Activated CD8-positive, alpha-beta memory T cell treated with anti-CD3 and anti-CD28 coated beads for 36 hours (primary cell): ENCODE data around the gene MAST2. TPM values are rescaled to one million over a fixed set of nuclear protein-coding genes. Genes with fewer than 3 reads are reported as not detected.
"Not testable (repeated sequence)": the region's sequence is repeated elsewhere in the genome, so short reads cannot be mapped to it uniquely, and the experiment has no call there.

Experiments
- CTCF ChIA-PET: fragments of 350-600 bp; sonication (Branson Sonifier 250); formaldehyde crosslinking; loops from one replicate; lab custom pipeline; 2021; ENCODE audit warnings: antibody characterized with exemption; lab: Charles Lee
- POLR2A ChIA-PET: fragments of 350-600 bp; sonication (Branson Sonifier 250); formaldehyde crosslinking; loops from one replicate; lab custom pipeline; 2021; ENCODE audit warnings: antibody characterized with exemption; lab: Charles Lee
- total RNA-seq, 2 experiments: library from RNA; stranded (reverse); gene quantifications; one replicate each; pipeline ENCODE4 v1.2.3, GENCODE V29; 2021

Gene MAST2
- total RNA-seq, 2 experiments from 2014 or later, result 31.3 to 31.6 TPM

DNA sequence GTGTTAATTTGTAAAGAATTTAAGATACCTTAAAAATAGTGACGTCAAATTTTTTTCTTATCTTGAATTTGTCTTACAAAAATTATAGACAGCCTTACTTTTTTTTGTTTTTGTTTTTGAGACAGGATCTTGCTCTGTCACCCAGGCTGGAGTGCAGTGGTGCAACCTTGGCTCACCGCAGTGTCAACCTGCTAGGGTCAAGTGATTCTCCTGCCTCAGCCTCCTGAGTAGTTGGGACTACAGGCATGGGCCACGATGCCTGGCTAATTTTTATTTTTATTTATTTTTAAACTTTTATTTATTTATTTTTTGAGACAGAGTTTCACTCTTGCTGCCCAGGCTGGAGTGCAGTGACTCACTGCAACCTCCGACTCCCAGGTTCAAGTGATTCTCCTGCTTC, 40.6 kb downstream of the MAST2 start:
- ChIA-PET POLR2A (interaction anchor here (0.7 to 1.1 kb wide), 2 partner anchors 36 to 43 kb away, joined by 3 to 4 read pairs; no protein-coding TSS in a partner anchor), CTCF (interaction anchor here (0.6 kb wide), 1 partner anchor 28 kb away, joined by 3 read pairs; no protein-coding TSS in a partner anchor)

DNA sequence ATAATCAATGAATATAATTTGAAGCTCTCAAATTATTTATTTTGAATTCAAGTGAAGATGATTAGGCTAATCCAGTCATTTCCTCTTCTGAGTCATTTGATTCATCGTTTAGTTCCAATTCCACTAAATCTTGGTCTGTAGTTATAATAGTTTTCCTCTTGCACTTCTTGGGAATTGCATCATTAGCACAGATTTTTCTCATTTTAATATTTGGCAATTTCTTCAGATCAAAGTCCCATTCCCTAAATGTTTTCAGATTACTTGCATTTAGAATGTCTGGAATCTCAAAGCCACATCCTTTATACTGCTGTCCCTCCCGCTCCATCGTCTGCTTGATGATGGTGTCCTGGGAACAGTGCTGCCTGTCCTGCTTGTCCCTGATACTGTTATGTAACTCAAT, 43.5 kb downstream of the MAST2 start:
- CTCF ChIA-PET, result no interaction called here
- POLR2A ChIA-PET, result interaction anchor here (0.6 kb wide), 1 partner anchor 43 kb away, joined by 5 read pairs; the partner anchor contains the start of gene MAST2

DNA sequence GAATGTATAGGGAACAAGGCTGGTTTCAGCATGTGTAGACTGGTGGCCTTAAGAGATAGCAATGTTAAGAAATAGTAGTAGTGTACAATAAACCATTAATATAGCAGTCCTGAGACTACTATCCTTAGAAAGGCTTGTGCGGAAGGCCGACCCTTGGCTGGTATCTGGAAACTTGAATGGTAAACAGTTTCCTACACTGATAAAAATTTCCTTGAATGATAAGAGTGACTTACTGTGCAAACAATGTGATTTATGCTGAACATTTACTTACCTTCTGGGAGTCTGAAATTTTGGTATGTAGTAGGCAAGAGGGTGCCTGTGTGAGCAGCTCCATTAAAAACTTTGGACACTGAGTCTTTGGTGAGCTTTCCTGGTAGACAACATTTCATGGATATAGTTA, 44.7 kb downstream of the MAST2 start:
- ChIA-PET CTCF (no interaction called here), POLR2A (no interaction called here)

DNA sequence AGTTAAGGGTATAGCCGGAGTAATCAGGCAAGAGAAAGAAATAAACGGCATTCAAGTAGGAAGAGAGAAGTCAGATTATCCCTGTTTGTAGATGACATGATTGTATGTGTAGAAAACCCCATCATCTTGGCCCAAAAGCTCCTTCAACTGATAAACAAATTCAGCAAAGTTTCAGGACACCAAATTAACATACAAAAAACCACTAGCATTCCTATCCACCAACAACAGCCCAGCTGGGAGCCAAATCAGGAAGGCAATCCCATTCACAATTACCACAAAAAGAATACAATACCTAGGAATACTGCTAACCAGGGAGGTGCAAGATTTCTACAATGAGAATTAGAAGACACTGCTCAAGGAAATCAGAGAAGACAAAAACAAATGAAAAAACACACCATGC, 45.3 kb downstream of the MAST2 start:
- CTCF ChIA-PET, result no interaction called here
- POLR2A ChIA-PET, result no interaction called here

DNA sequence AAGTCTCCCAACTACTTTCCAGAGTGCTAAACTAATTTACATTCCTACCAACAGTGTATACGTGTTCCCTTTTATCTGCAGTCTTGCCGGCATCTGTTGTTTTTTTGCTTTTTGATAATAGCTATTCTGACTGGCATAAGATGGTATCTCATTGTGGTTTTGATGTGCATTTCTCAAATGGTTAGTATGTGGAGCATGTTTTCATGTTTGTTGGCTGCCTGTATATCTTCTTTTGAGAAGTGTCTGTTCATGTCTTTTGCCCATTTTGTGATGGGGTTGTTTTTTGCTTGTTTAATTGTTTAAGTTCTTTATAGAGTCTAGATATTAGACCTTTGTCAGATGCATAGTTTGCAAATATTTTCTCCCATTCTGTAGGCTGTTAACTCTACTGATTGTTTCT, 46.6 kb downstream of the MAST2 start:
- CTCF ChIA-PET, result interaction anchor here (0.5 kb wide), 1 partner anchor 29 kb away, joined by 3 read pairs; no protein-coding TSS in a partner anchor
- POLR2A ChIA-PET, result no interaction called here

DNA sequence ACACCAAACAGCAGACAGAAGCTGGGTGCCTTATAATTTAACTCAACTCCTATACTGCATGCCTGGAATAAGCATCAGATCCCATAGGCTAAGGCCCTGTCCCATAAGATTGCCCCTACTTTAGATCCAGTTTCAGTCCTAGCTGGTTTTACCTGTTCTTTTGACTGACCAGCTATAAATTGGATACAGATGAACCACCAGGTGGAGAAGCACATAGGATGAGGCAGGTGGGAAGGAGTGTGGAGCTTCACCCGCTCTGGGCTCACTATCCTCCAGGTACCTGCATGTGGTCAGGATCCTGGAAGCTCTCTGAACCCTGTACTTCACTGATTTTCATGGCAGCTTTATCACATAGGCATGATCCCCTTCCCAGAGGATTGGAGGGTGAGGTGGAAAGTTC, 51.3 kb downstream of the MAST2 start:
- ChIA-PET POLR2A (no interaction called here), CTCF (no interaction called here)

DNA sequence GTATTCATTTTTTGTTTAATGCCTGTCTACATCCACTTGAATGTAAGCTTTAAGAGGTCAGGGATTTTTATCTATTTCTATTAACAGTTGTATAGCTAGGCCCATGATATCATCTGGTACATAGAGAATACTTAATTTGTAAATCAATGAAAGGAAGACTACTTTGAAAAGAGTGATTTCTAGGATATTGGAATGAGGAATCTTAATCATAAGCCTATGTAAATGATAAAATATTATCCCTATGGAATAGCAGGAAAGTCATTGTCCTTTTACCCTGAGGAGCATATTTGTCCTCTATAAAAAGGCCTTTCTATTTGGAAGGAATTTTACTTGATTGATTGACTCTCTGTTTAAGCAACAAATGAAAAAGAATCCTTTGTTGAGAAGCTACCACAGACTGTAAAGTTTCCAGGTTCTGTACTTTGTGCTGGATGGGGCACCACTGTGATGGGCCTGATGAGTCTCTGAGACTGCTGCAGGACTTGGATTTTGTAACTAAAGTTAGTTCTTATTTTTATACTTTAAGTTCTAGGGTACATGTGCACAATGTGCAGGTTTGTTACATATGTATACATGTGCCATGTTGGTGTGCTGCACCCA, 53.8 kb downstream of the MAST2 start:
- CTCF ChIA-PET, result interaction anchor here (0.7 kb wide), 1 partner anchor 27 kb away, joined by 3 read pairs; no protein-coding TSS in a partner anchor
- POLR2A ChIA-PET, result no interaction called here

DNA sequence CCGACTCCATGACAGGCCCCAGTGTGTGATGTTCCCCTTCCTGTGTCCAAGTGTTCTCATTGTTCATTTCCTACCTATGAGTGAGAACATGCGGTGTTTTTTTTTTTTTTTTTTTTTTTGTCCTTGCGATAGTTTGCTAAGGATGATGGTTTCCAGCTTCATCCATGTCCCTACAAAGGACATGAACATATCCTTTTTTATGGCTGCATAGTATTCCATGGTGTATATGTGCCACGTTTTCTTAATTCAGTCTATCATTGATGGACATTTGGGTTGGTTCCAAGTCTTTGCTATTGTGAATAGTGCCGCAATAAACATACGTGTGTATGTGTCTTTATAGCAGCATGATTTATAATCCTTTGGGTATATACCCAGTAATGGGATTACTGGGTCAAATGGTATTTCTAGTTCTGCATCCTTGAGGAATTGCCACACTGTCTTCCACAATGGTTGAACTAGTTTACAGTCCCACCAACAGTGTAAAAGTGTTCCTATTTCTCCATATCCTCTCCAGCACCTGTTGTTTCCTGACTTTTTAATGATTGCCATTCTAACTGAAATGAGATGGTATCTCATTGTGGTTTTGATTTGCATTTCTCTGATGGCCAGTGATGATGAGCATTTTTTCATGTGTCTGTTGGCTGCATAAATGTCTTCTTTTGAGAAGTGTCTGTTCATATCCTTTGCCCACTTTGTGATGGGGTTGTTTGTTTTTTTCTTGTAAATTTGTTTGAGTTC, 54.5 kb downstream of the MAST2 start:
- POLR2A ChIA-PET, result not testable (repeated sequence)
- CTCF ChIA-PET, result interaction anchor here (0.7 kb wide), 1 partner anchor 26 kb away, joined by 3 read pairs; no protein-coding TSS in a partner anchor

DNA sequence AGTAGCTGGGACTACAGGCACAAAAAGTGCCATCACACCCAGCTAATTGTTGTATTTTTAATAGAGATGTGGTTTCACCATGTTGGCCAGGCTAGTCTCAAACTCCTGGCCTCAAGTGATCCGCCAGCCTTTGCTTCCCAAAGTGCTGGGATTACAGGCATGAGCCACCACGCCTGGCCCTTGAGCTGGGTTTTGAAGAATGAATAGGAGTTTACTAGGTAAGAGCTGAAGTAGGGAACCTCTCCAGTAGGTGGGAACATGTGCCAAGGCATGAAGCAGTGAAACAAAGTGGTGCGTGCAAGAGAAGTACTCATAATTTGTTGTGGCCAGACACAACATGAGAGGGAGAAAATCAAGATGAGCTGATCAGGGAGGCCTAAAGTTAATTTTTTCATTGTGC, 55.8 kb downstream of the MAST2 start:
- ChIA-PET CTCF (interaction anchor here (1.2 kb wide), 1 partner anchor 173 kb away, joined by 3 read pairs; the partner anchor contains the start of gene GPBP1L1), POLR2A (no interaction called here)

DNA sequence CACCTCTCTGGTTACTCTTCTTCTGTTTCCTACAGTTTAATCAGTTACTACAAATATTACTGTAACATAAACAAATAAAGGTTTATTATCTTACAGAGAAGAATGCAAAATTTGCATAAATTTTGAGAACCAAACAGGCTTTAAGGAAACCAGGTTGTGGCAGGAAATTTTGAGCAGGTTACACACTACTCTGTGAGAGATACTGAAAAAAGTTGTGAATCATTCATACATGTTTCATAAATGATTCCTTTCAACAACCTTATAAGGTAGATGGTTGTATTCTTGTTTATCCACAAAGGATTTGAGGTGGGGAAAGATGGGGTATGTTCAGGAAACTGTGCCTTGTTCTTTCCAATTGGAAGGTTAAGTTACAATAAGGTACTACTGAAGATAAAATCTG, 58.6 kb downstream of the MAST2 start:
- ChIA-PET POLR2A (interaction anchor here (0.7 kb wide), 1 partner anchor 17 kb away, joined by 3 read pairs; no protein-coding TSS in a partner anchor), CTCF (no interaction called here)

DNA sequence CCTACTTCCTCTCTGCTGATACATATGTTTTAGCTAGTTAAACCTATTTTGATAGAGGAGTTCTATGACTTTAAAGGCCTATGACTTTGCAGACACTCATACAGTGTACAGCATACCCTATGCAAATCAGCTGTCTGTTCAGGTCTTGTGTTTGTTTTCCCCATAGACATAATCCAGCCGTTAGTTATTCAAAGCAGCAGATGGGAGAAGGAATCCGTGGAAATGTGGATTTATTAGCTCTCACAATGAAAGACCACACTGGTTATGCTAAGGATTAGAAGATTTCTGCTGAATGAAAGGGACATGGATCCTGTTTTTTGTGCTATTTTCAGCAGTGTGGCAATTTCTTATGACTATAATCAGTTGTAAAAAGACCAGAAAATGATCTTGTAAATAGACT, 59.8 kb downstream of the MAST2 start:
- CTCF ChIA-PET, result no interaction called here
- POLR2A ChIA-PET, result no interaction called here

DNA sequence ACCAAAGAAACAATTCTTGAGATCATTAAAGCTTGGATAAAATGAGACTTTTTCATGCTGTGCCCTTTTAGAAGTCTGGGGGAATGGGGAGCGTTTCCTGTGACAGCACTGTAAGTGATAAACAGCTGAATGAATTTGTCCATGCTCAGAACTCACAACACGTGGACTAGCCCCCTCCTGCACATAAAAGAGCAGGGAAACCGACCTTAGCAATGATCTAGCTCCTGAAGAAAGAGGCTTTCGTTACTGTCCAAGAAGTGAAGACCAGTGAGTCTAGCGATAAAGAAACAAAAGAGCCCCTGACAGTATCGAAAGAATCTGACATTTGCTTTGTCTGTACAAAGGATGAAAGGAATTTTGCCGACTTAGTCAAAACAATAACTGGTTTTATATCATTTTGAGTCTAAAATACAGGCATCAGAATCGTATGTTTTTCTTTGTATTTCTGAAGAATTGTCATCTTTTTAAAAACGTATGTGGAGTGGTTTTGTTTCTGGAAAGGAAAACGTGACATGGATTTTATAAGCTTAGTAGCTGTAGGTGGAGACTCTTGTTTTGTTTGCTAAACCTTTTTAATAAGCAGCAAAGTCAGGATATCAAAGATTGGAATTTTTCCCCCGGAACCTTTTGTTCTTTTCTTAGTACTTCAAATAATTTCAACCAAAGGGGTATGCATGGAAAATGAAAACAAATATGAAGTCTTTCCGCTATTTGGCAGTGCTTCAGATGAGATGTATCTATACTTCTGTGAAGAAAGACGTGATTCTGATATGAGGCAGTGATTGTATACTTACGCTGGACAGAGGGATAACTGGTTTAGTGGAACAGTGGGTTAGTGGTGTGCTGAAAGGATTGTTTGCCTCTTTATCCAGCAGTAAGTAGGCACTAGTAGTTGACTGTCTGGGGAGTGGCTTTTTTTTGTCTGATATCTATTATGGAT, 61.0 kb downstream of the MAST2 start:
- ChIA-PET POLR2A (no interaction called here), CTCF (no interaction called here)

DNA sequence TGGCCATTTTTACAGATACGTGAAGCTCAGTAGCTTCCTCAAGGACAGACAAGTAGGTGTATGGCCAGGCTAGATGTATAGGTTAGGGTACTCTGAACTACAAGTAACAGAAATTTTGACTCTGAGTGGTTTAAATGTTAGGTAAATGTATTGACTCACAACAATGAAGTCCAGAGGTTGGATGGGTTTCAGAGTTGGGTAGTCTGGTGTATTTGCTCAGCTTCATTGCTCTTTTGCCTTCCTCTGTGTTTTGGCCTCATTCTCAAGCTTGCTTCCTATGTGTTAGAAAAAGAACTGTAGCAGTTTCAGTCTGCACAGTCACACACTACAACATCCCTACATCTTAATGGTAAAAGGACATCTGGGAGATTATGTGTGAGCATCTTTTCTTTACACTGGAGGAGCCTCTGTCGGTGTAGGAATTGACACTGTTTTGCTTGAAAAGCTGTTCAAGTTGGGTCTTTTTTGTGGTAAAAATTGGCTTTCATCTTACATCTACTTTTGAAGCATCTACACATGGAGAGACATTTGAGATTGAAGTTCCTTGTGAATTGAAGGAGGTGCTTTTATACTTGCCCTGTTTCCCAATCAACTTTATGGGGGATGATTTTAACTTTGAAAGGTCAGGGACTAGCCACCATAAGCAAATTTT, 64.4 kb downstream of the MAST2 start:
- ChIA-PET CTCF (no interaction called here), POLR2A (no interaction called here)

DNA sequence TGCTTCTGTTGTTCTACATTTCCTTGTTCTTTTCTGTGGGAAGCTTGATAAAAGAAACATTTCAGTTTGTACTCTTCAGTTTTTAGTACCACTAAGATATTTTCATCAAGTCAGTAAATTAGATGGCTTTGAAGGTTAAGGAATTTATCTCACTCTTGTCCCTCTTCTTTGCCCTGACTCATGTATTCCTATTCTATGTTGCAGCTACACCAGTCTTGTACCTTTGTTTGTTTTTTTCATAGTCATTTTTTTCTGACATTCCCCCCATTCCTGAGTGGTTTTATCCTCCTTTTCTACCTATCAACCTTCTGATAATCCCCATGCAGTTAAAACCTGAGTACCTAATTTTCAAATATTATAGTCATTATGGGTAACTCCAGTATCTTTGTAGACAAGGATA, 65.4 kb downstream of the MAST2 start:
- CTCF ChIA-PET, result no interaction called here
- POLR2A ChIA-PET, result interaction anchor here (0.6 kb wide), 1 partner anchor 10 kb away, joined by 9 read pairs; no protein-coding TSS in a partner anchor

DNA sequence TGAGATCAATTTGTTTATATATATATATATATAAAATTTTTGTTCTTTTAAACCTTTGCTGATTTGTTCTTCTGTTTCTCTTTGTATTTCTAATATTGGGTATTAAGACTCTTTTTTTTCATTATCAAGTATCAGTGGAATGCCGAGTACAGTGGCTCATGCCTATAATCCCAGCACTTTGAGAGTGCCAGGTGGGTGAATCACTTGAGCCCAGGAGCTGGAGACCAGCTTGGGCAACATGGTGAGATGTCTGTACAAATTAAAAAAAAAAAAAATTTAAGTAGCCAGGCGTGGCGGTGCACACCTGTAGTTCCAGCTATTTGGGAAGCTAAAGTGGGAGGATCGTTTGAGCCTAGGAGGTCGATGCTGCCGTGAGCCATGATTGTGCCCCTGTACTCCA, 67.1 kb downstream of the MAST2 start:
- ChIA-PET CTCF (no interaction called here), POLR2A (no interaction called here)

DNA sequence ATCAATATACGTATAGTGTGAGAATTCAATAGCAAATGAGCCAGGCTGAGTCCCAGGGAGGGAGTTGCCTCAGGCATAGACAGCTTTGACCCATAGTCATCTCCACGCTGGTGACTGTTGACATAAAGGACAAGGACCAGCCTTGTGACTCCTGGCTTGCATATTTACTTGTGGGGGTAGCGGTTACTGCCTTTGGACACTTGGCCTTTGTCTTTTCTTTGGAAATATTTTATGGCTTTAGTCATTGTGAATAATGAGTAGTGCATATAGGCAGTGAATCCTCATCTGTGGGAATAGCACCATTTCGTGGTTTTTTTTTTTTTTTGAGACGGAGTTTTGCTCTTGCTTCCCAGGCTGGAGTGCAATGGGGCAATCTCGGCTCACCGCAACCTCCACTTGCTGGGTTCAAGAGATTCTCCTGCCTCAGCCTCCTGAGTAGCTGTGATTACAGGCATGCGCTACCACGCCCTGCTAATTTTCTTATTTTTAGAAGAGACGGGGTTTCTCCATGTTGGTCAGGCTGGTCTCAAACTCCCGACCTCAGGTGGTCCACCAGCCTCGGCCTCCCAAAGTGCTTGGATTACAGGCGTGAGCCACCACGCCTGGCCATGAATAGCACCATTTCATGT, 68.9 kb downstream of the MAST2 start:
- POLR2A ChIA-PET, CTCF ChIA-PET: not testable (repeated sequence)

DNA sequence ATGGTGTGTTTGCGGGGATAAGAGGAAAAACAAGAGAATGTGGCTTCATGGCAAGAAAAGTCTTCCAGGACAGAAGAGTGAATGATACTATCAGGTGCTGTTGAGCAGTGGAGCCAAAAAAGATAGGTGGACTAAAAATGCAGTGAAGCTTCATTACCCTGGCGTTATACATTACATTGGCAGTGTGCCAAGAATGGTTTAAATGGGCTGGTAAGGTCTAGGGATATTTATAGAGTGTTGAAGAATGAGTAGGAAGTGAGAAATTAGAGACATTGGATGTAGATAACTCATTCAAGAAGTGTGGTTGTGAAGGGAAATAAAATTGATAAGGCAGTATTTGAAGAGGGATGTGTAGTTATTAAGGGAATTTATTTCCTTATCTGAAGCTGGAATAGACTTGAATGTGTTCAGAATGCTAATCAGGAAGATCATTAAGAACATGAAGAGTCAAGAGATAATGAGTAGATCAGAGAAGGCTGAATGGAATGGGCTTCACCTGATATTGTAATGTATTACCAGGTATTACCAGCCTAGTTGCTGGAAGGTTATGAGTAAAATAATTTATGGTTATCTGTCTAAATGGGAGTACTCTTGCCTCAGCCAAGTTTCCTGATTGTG, 72.7 kb downstream of the MAST2 start:
- POLR2A ChIA-PET, result no interaction called here

DNA sequence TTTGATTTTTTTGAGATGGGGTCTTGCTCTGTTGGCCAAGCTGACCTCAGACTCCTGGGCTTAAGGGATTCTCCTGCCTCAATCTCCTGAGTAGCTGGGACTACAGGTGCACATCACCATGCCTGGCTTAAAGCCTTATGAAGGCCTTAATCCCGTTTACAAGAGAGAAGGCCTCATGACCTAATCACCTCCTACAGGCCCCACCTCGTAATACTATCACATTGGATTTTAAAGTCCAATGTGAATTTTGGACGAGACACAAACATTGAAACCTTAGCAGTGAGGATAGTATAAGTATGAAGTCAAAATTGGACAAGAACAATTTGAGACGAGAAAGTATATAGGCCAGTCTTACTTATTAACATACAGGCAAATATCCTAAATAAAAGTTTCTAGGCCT, 73.9 kb downstream of the MAST2 start:
- ChIA-PET POLR2A (no interaction called here), CTCF (no interaction called here)

More for the DNA sequence above, 72.7 kb downstream of the MAST2 start:
- CTCF ChIA-PET, result no interaction called here
